Transverse colon (tissue), 4 donors: ENCODE measurements around the gene ONECUT1.

Source experiments
- CTCF ChIP-seq, 5 experiments: fragments of 200-600 bp in 3 of 5; fragments of 450-650 bp in 2 of 5; sonication (generic) in 3 of 5; IDR thresholded peaks; 1 replicate in 2 of 5; 2 replicates in 3 of 5; pipeline ENCODE4 v1.5.1; 2016 to 2017; ENCODE audit warnings: antibody characterized with exemption in 5 of 5, inconsistent platforms in 3 of 5, mild to moderate bottlenecking in 2 of 5, moderate library complexity in 1 of 5
- POLR2A ChIP-seq: fragments of 450-650 bp; IDR thresholded peaks from one replicate; pipeline ENCODE4 v1.6.1; 2016; ENCODE audit warnings: antibody characterized with exemption, mild to moderate bottlenecking, moderate library complexity
- POLR2AphosphoS5 ChIP-seq, 3 donors: sonication (generic); formaldehyde crosslinking; IDR thresholded peaks; one replicate each; pipeline ENCODE4 v1.6.1; 2016; ENCODE audit warnings: antibody characterized with exemption in 3 of 3

DNA sequence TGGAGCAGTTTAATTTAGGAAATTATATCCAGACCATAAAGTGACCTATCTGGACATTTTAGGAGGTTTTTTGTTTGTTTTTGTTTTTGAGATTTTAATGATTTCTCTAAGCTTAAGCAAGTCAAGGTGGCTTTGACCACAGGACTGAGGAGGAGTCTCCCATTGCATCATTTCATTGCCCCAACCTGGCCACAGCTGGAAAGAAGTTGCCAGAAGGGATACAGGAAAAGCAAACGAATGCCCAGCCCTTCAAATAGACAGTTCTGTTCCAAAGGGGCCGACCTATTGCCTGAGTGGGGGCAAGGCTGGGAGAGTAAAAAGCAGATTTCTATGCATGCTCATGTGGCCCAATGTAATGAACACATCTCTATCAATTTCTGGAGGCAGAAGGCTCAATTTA, 12.0 kb upstream of the ONECUT1 start:
- no peak for TF ChIP-seq CTCF (IDR thresholded peaks at IDR 0.05)
- TF ChIP-seq POLR2A: no peak
- TF ChIP-seq POLR2AphosphoS5 (IDR thresholded peaks at IDR 0.05): no peak
